Heart left ventricle (tissue), 16 donors: Measurements from ENCODE around the gene GNB1L. TPM values are rescaled to one million over a fixed set of nuclear protein-coding genes. Genes with fewer than 3 reads are reported as not detected.

ENCODE experiments used
- ATAC-seq, 4 donors: fragments of 200-7000 bp; cut with Tn5 transposase; one replicate each; pipeline ENCODE4 v1.9.1; 2020 to 2022; ENCODE audit warnings: moderate library complexity in 4 of 4, mild to moderate bottlenecking in 3 of 4, moderate number of reproducible peaks in 1 of 4
- DNase-seq, 5 donors: peaks; one replicate each; pipeline ENCODE4 v3.0.0-alpha.2; 2020
- H3K27ac ChIP-seq, 12 donors: fragments of 200-600 bp; sonication (generic) in 4 of 12; one replicate each; pipeline versions ENCODE4 v1.5.0 to v1.8.0; 2016 to 2022; ENCODE audit warnings: mild to moderate bottlenecking in 2 of 12
- H3K27me3 ChIP-seq, 9 donors: fragments of 200-600 bp; sonication (generic) in 2 of 9; one replicate each; pipeline versions ENCODE4 v1.5.1 to v1.8.0; 2016 to 2022; ENCODE audit warnings: mild to moderate bottlenecking in 3 of 9
- H3K36me3 ChIP-seq, 9 donors: fragments of 200-600 bp; sonication (generic) in 2 of 9; one replicate each; pipeline versions ENCODE4 v1.5.0 to v1.8.0; 2018 to 2022; ENCODE audit warnings: mild to moderate bottlenecking in 2 of 9
- H3K4me1 ChIP-seq, 12 donors: fragments of 200-600 bp; sonication (generic) in 4 of 12; one replicate each; pipeline versions ENCODE4 v1.5.0 to v1.8.0; 2016 to 2022; ENCODE audit warnings: mild to moderate bottlenecking in 3 of 12
- H3K4me3 ChIP-seq, 12 donors: fragments of 200-600 bp; sonication (generic) in 4 of 12; one replicate each; pipeline versions ENCODE4 v1.5.0 to v1.8.0; 2017 to 2022; ENCODE audit warnings: mild to moderate bottlenecking in 9 of 12, moderate library complexity in 4 of 12
- H3K9me3 ChIP-seq, 12 donors: fragments of 200-600 bp; sonication (generic) in 4 of 12; one replicate each; pipeline versions ENCODE4 v1.5.0 to v1.8.0; 2016 to 2022; ENCODE audit warnings: mild to moderate bottlenecking in 1 of 12
- POLR2A ChIP-seq, 2 donors: fragments of 450-650 bp; IDR thresholded peaks; one replicate each; pipeline ENCODE4 v1.6.1; 2017; ENCODE audit warnings: antibody characterized with exemption in 2 of 2, mild to moderate bottlenecking in 2 of 2, moderate library complexity in 2 of 2
- WGBS, 4 donors: extraction: QIAGEN DNeasy Blood & Tissue Kit in 2 of 4; methylation state at CpG; one replicate each; pipeline versions ENCODE4 v1.1.5 to v1.1.7; 2013 to 2018; 5-methylcytosine and 5-hydroxymethylcytosine counted together
- intact Hi-C, 10 donors: fragments of 100-400 bp; cut with DNase I; formaldehyde crosslinking; loops; one replicate each; pipeline versions ENCODE4 v1.11.1 to v1.14.2; 2022
- polyA plus RNA-seq, 2 donors: library from polyadenylated mRNA; stranded (reverse); fragments of 200-250 nt; gene quantifications; one replicate each; pipeline ENCODE4 v1.2.3, GENCODE V29; 2013
- total RNA-seq, 9 donors: library from RNA; depleted of rRNA in 2 of 9; stranded (reverse); fragments of >200 nt in 2 of 9; fragmentation: NEBNext Ultra II Directional in 3 of 9; extraction: Animal tissue kit (Norgen Biotek cat#: 25700) in 3 of 9; gene quantifications; one replicate each; pipeline versions ENCODE4 v1.1.0 to v1.2.4, GENCODE V29; 2016 to 2023
- TF ChIP-seq, protein P1 (sequence below), 12 donors: fragments of 200-600 bp; sonication (generic) in 4 of 12; IDR thresholded peaks; one replicate each; pipeline versions ENCODE4 v1.5.0 to v1.8.0; 2018 to 2022; ENCODE audit warnings: antibody characterized with exemption in 12 of 12, mild to moderate bottlenecking in 5 of 12
- donor health status: ischemic (EF 13 %, LVEDD 7.1; RV severe dilation, severe dysfunction).
- donor health status: healthy with polysubstance abuse.
- donor health status: DM: no; HTN: yes; CAD: no.
- donor health status: DM: no; HTN: no; CAD: no.
- donor health status: ischemic (EF 25% LVEDD 6.9; RV normal size, moderate dysfunction).
- donor health status: ischemic (EF 25% LVEDD 5.7; RV mildly dilated, moderate dysfunction).
- donor health status: healthy.
- donor health status: DM: yes; HTN: yes; CAD: no.
- donor health status: ischemic (EF 35%, LVEDD 5.7; RV mildly dilated, moderate dysfunction).
- donor health status: nonischemic (EF 11% LVEDD 7.7; RV severe dilation, severe dysfunction).
- donor health status: DM: yes; HTN: yes; CAD: no.
- donor health status: PGD.
- donor health status: ischemic (EF 29% LVEDD 5.4; RV normal size, mild dysfunction).
- donor health status: nonischemic (EF 23%, LVEDD 6.1; RV moderate dilation, normal function).

GNB1L gene
- total and polyA plus RNA-seq, 11 donors = 1.6 to 9.2 (median 2.4) TPM

DNA sequence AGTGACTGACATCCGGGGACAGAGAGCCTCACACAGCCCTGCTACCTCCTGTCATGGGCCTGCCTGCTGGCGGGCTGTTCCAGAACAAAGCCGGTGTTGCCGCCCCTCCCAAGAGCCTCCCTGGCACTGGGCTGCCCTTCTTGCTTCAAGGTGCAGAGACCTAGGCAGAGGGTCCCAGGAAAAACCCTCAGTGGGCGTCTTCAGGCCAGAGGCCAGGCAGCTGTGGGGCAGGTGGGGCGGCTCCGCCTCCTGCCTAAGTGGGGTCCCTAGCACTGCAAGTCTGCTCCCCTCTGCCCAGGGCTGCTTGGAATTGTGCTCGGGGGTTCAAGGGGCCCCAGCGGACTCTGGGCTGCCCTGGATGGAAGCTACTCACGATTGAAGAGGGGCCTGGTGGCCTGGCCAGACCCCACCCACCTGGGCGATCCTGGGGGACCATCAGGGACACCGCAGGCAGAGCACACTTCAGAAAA is 20.4 kb upstream of the GNB1L start:
- DNase-seq (peak in 3 of 5 donors; percentile 13 to 52 (median 17)), ATAC-seq (no peak)
- TF ChIP-seq, protein P1, sequence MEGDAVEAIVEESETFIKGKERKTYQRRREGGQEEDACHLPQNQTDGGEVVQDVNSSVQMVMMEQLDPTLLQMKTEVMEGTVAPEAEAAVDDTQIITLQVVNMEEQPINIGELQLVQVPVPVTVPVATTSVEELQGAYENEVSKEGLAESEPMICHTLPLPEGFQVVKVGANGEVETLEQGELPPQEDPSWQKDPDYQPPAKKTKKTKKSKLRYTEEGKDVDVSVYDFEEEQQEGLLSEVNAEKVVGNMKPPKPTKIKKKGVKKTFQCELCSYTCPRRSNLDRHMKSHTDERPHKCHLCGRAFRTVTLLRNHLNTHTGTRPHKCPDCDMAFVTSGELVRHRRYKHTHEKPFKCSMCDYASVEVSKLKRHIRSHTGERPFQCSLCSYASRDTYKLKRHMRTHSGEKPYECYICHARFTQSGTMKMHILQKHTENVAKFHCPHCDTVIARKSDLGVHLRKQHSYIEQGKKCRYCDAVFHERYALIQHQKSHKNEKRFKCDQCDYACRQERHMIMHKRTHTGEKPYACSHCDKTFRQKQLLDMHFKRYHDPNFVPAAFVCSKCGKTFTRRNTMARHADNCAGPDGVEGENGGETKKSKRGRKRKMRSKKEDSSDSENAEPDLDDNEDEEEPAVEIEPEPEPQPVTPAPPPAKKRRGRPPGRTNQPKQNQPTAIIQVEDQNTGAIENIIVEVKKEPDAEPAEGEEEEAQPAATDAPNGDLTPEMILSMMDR (IDR thresholded peaks at IDR 0.05) = no peak
- no peak for TF ChIP-seq POLR2A (IDR thresholded peaks at IDR 0.05)
- H3K27ac ChIP-seq = peak overlapping the region in 2 of 12 donors; percentile 22 to 25
- WGBS, 4 donors = 77 to 87% (median 83%) methylated on average over 8 to 12 of the region's 12 CpGs
- H3K9me3 ChIP-seq = no peaks in the 10 kb centered on the region
- H3K4me3 ChIP-seq = no peak overlapping the region
- intact Hi-C loops = no loop called here
- peaks cover 0 to 21% (median 0%) of the 10 kb centered on the region in 9 donors for H3K36me3 ChIP-seq
- H3K4me1 ChIP-seq = peaks cover 0 to 21% (median 7%) of the 10 kb centered on the region in 12 donors
- no peaks in the 10 kb centered on the region for H3K27me3 ChIP-seq

GRCh38 chr22:19874307-19875060 is 19.8 kb upstream of the GNB1L start:
- TF ChIP-seq, protein P1 (IDR thresholded peaks at IDR 0.05) = no peak
- TF ChIP-seq POLR2A (IDR thresholded peaks at IDR 0.05) = no peak
- intact Hi-C loops = no loop called here
- Histone ChIP-seq H3K36me3 (peaks cover 0 to 16% (median 0%) of the 10 kb centered on the region in 9 donors), H3K4me3 (no peak overlapping the region), H3K27me3 (no peaks in the 10 kb centered on the region), H3K9me3 (no peaks in the 10 kb centered on the region), H3K27ac (peak overlapping the region in 2 of 12 donors; percentile 22 to 25), H3K4me1 (peaks cover 0 to 16% (median 7%) of the 10 kb centered on the region in 12 donors)
- DNase-seq (peak in 4 of 5 donors; percentile 26 to 57 (median 40)), ATAC-seq (peak; percentile 12 to 57 (median 46))
- 41 to 51% (median 46%) methylated on average over 26 to 27 of the region's 27 CpGs; no CpG with 5 or more reads in 1 of the 4 donors for WGBS, 4 donors

- H3K9me3 ChIP-seq = no peaks in the 10 kb centered on the region
- DNase-seq (peak in 3 of 5 donors; percentile 13 to 49 (median 15)), ATAC-seq (no peak)
- H3K4me1 ChIP-seq = peaks cover 0 to 16% (median 7%) of the 10 kb centered on the region in 12 donors
- WGBS, 4 donors = 82 to 87% (median 85%) methylated on average over 4 to 7 of the region's 7 CpGs
- H3K27ac ChIP-seq = peak overlapping the region in 1 of 12 donors; percentile 22
- no peak for TF ChIP-seq POLR2A (IDR thresholded peaks at IDR 0.05)
- TF ChIP-seq, protein P1 (IDR thresholded peaks at IDR 0.05) = no peak
- intact Hi-C loops = no loop called here
- no peaks in the 10 kb centered on the region for H3K27me3 ChIP-seq
- H3K4me3 ChIP-seq = no peak overlapping the region
- peaks cover 0 to 16% (median 0%) of the 10 kb centered on the region in 9 donors for H3K36me3 ChIP-seq
These were observed 19.3 kb upstream of the GNB1L start for GRCh38 chr22:19873960-19874306.

DNA sequence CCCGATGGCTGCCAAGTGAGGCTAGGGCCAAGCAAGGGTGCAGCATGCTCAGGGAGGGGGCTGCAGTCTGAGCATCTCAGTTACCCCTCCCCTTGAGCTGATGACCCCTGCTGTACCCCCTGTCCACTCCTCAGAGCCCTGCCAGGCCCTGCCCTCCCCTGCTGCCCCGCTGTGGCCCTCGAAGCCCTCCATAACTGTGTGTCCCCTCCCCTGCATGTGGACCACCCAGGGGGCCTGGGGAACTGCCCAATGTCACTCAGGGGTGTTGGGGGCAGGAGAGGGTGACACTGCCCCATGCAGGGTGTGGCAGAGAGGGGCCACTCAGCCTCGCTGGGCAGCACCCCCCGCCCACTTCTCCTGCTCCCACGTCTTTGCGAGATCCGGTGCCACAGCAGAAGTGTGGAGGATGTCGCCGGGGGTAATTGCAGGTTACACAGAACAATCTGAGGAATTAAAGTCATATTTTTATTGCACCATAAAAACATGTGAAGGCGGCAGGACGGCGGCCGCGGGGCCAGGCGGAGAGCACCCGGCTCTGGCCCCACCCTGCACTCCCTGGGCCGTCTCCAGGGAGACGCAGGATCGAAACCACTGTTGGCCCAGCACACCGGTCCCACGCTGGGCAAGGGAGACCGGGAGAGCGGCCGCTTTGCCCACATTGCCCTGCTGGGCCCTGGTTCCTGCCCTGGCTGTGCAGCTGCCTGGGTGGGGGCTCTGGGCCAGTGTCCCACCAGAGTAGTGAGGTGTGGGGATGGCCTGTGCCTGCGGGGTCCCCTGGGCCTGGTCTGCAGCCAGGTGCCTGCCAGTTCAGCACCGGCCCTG is 18.7 kb upstream of the GNB1L start:
- Histone ChIP-seq H3K4me3 (no peak overlapping the region), H3K27ac (no peak overlapping the region), H3K36me3 (peaks cover 0 to 12% (median 0%) of the 10 kb centered on the region in 9 donors), H3K27me3 (no peaks in the 10 kb centered on the region), H3K9me3 (no peaks in the 10 kb centered on the region), H3K4me1 (peaks cover 0 to 16% (median 7%) of the 10 kb centered on the region in 12 donors)
- no peak for ATAC-seq
- 89 to 92% (median 91%) methylated on average over 23 to 27 of the region's 27 CpGs for WGBS, 4 donors
- TF ChIP-seq, protein P1 (IDR thresholded peaks at IDR 0.05) = no peak
- no peak for TF ChIP-seq POLR2A (IDR thresholded peaks at IDR 0.05)
- intact Hi-C loops = no loop called here
- DNase-seq = peak in 4 of 5 donors; percentile 9 to 56 (median 14)
